ENCODE results near the gene GALNT8.

- TF ChIP-seq CTCF (conservative IDR thresholded peaks at IDR 0.05; ENCODE audit: low read depth, low read length) (no peak), EZH2 (IDR thresholded peaks at IDR 0.05; ENCODE audit: borderline replicate concordance, low read depth, low read length, poor library complexity, severe bottlenecking) (no peak)
Measured at GRCh38 chr12:4771172-4771959, 51.2 kb downstream of the GALNT8 start.

Data from A673 (cell line).